ENCODE measurements around the gene SHISAL2A.

Gene SHISAL2A

GRCh38 chr1:52653207-52653849 is 20.4 kb downstream of the SHISAL2A start:
- no peak for DNase-seq (ENCODE audit: low read depth, low spot score)
- no peak overlapping the region for H3K4me3 ChIP-seq (ENCODE audit: low read depth, low read length)
- in situ Hi-C loops (cut with HindIII; ENCODE audit: low sequenced_read_pairs) = no loop called here
- TF ChIP-seq, protein P1, sequence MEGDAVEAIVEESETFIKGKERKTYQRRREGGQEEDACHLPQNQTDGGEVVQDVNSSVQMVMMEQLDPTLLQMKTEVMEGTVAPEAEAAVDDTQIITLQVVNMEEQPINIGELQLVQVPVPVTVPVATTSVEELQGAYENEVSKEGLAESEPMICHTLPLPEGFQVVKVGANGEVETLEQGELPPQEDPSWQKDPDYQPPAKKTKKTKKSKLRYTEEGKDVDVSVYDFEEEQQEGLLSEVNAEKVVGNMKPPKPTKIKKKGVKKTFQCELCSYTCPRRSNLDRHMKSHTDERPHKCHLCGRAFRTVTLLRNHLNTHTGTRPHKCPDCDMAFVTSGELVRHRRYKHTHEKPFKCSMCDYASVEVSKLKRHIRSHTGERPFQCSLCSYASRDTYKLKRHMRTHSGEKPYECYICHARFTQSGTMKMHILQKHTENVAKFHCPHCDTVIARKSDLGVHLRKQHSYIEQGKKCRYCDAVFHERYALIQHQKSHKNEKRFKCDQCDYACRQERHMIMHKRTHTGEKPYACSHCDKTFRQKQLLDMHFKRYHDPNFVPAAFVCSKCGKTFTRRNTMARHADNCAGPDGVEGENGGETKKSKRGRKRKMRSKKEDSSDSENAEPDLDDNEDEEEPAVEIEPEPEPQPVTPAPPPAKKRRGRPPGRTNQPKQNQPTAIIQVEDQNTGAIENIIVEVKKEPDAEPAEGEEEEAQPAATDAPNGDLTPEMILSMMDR (IDR thresholded peaks at IDR 0.05; ENCODE audit: low read depth, low read length) = no peak

DNA sequence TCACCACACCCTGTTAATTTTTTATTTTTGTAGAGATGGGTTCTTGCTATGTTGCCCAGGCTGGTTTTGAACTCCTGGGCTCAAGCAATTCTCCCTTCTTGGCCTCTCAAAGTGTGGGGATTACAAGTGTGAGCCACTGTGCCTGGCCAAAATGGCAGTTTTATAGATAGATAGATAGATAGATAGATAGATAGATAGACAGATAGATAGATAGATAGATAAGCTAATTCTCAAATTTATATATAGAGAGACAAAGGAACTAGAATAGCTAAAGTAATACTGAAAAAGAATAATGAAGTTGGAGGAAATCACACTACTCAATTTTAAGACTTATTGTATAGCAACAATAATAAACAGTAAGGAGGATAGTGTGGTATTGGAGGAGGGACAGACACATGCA is 21.1 kb downstream of the SHISAL2A start:
- H3K4me3 ChIP-seq (ENCODE audit: low read depth, low read length) = no peak overlapping the region
- TF ChIP-seq, protein P1 (IDR thresholded peaks at IDR 0.05; ENCODE audit: low read depth, low read length) = no peak
- no peak for DNase-seq (ENCODE audit: low read depth, low spot score)
- in situ Hi-C loops (cut with HindIII; ENCODE audit: low sequenced_read_pairs) = no loop called here

DNA sequence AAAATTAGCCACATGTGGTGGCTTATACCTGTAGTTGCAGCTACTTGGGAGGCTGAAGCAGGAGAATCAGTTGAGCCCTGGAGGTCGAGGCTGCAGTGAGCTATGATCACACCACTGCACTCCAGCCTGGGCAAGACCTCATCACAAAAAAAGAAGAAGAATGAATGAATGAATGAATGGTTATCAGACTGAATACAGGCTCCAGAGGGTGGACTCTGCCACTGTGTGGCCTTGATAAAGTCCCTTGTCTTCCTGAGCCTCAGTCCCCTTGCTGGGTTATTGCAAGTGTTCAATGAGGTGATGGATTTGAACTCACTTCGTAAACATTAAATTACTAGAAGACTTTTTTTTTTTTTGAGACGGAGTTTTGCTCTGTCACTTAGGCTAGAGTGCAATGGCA is 24.7 kb downstream of the SHISAL2A start:
- TF ChIP-seq, protein P1 (IDR thresholded peaks at IDR 0.05; ENCODE audit: low read depth, low read length) = no peak
- in situ Hi-C loops (cut with HindIII; ENCODE audit: low sequenced_read_pairs) = no loop called here
- no peak for DNase-seq (ENCODE audit: low read depth, low spot score)
- no peak overlapping the region for H3K4me3 ChIP-seq (ENCODE audit: low read depth, low read length)

DNA sequence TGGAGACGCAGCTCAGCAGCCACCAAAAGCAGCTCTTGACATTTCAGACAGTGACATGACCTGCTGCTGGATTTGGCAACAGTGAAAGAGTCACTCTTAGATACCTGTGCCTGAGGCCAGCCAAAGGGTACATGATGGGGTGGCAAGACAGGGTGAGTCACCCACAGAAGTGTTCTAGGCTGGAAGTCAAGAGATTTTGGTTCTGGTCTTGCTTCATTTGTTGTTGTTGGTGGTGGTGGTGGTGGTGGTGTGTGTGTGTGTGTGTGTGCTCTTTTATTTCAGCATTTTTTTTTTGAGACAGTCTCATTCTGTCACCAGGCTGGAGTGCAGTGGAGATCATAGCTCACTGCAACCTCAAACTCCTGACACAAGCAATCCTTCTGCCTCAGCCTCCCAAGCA is 25.8 kb downstream of the SHISAL2A start:
- H3K4me3 ChIP-seq (ENCODE audit: low read depth, low read length) = no peak overlapping the region
- DNase-seq (ENCODE audit: low read depth, low spot score) = no peak

DNA sequence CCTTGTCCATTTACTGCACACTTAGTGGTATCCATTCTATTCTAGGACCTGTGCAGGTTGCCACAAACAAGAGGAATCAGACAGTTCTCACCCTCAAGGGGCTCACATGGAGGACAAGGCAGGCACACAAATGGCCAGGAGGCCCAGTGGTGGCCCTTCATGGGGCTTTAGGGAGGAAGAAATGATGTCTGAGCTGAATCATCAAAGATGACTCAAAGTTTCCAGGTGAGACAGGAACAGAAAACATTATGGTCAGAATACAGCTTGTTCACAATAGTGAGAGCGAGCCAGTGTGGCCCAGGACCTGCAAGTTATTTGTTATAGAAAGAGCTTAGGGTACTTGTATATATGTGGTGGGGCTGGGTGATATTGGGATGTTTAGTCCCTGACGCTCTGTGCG is 26.4 kb downstream of the SHISAL2A start:
- H3K4me3 ChIP-seq (ENCODE audit: low read depth, low read length) = no peak overlapping the region
- no peak for DNase-seq (ENCODE audit: low read depth, low spot score)
- TF ChIP-seq, protein P1 (IDR thresholded peaks at IDR 0.05; ENCODE audit: low read depth, low read length) = no peak
- in situ Hi-C loops (cut with HindIII; ENCODE audit: low sequenced_read_pairs) = no loop called here

More for the DNA sequence above, 25.8 kb downstream of the SHISAL2A start:
- in situ Hi-C loops (cut with HindIII; ENCODE audit: low sequenced_read_pairs) = no loop called here
- TF ChIP-seq, protein P1 (IDR thresholded peaks at IDR 0.05; ENCODE audit: low read depth, low read length) = no peak

DNA sequence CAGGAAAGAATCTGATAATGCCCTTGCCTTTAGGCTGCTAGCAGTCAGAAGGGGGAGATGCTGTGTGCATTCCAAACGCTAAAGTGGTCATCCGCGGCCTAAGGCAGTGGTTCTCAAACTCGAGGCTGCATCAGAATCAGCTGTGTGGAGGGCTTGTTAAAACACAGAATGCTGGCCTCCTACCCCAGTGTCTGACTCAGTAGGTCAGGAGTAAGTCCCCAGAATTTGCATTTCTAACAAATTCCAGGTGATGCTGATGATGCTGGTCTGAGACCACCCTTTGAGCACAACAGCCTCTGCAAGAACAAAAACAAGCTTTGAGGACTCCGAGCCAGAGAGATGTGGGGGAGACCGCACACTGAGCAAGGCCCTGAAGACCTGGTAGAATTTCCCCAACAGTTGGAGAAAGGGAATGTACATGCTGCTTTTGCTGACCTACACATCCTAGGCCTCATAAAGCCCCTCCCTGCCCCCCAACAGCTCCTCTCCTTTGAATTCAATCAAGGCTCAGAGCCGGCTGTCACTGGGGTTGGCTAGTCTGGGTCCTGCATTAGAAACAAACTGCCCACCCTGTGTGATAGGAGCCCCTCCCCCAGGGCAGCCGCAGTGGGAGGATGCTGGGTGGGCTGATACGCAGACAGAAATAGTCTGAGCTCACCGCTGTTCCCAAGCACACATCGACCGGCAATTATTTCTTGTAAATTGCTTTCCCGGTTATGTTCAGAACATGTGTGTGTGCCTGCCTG is 27.1 kb downstream of the SHISAL2A start:
- H3K4me3 ChIP-seq (ENCODE audit: low read depth, low read length) = no peak overlapping the region
- in situ Hi-C loops (cut with HindIII; ENCODE audit: low sequenced_read_pairs) = no loop called here
- TF ChIP-seq, protein P1 (IDR thresholded peaks at IDR 0.05; ENCODE audit: low read depth, low read length) = no peak
- no peak for DNase-seq (ENCODE audit: low read depth, low spot score)

Data from astrocyte of the spinal cord (primary cell).